C4-2B (cell line): ENCODE results near the gene DIS3L2.

Experiments used
- H3K27ac ChIP-seq: fragments of 450-650 bp; 2 replicates; pipeline ENCODE4 v1.5.1; 2017
- CTCF ChIP-seq: fragments of 450-650 bp; conservative IDR thresholded peaks from 2 replicates; pipeline ENCODE4 v1.5.1; 2017; ENCODE audit warnings: mild to moderate bottlenecking
- ZFX ChIP-seq: fragments of 450-650 bp; IDR thresholded peaks from 2 replicates; pipeline ENCODE4 v1.6.1; 2017

DIS3L2 gene

GRCh38 chr2:231934441-231935206 lies 26.9 kb upstream of the DIS3L2 start:
- H3K27ac ChIP-seq, result no peak overlapping the region
- TF ChIP-seq ZFX (no peak), CTCF (no peak)

GRCh38 chr2:231935207-231935524 lies 26.3 kb upstream of the DIS3L2 start:
- no peak for TF ChIP-seq ZFX
- TF ChIP-seq CTCF, result no peak

GRCh38 chr2:231935815-231936214 lies 25.7 kb upstream of the DIS3L2 start:
- TF ChIP-seq ZFX, result no peak
- no peak for TF ChIP-seq CTCF
- no peak overlapping the region for H3K27ac ChIP-seq

More at GRCh38 chr2:231935207-231935524, 26.3 kb upstream of the DIS3L2 start:
- no peak overlapping the region for H3K27ac ChIP-seq

- TF ChIP-seq CTCF, result no peak
- TF ChIP-seq ZFX, result no peak
- no peak overlapping the region for H3K27ac ChIP-seq
These were observed 25.0 kb upstream of the DIS3L2 start for GRCh38 chr2:231936491-231936890.

- TF ChIP-seq ZFX, result no peak
- no peak for TF ChIP-seq CTCF
- H3K27ac ChIP-seq, result no peak overlapping the region
These were observed 24.5 kb upstream of the DIS3L2 start for GRCh38 chr2:231937057-231937456.

- no peak overlapping the region for H3K27ac ChIP-seq
- TF ChIP-seq CTCF (no peak), ZFX (no peak)
These were observed 22.5 kb upstream of the DIS3L2 start for GRCh38 chr2:231939022-231939421.

GRCh38 chr2:231940795-231941194 lies 20.7 kb upstream of the DIS3L2 start:
- no peak overlapping the region for H3K27ac ChIP-seq
- no peak for TF ChIP-seq CTCF
- TF ChIP-seq ZFX, result no peak
